NOMO-1 (cell line): ENCODE results near the gene FRY.

Experiments
- DNase-seq, 2 experiments: peaks; one replicate each; lab custom pipeline; 2025; ENCODE audit not compliant: unreplicated experiment in 2 of 2; lab: John Stamatoyannopoulos, UW

Gene FRY

GRCh38 chr13:32284927-32285632, 253.5 kb downstream of the FRY start:
- no peak for DNase-seq

- DNase-seq = no peak
Measured at GRCh38 chr13:32285633-32285965, 254.0 kb downstream of the FRY start.

- no peak for DNase-seq
Measured at GRCh38 chr13:32297206-32297605, 265.6 kb downstream of the FRY start.

GRCh38 chr13:32298695-32299094, 267.1 kb downstream of the FRY start:
- DNase-seq = no peak

- DNase-seq = no peak
Measured at GRCh38 chr13:32299893-32300292, 268.3 kb downstream of the FRY start.

- no peak for DNase-seq
Measured at GRCh38 chr13:32300406-32300805, 268.8 kb downstream of the FRY start.

GRCh38 chr13:32300920-32301319, 269.3 kb downstream of the FRY start:
- no peak for DNase-seq

GRCh38 chr13:32302461-32302860, 270.9 kb downstream of the FRY start:
- no peak for DNase-seq

GRCh38 chr13:32305646-32306045, 274.1 kb downstream of the FRY start:
- DNase-seq = no peak

- DNase-seq = peak; percentile 87 to 95
Measured at GRCh38 chr13:32309312-32310133, 277.9 kb downstream of the FRY start.

GRCh38 chr13:32310134-32310706, 278.6 kb downstream of the FRY start:
- peak; percentile 87 to 95 for DNase-seq

GRCh38 chr13:32311188-32311897, 279.8 kb downstream of the FRY start:
- no peak for DNase-seq

- DNase-seq = peak; percentile 94 to 99
Measured at GRCh38 chr13:32314271-32315237, 283.0 kb downstream of the FRY start.

- DNase-seq = peak; percentile 91 to 94
Measured at GRCh38 chr13:32315238-32316027, 283.9 kb downstream of the FRY start, which contains the start of the genes BRCA2 and ZAR1L. Gene BRCA2 (plus strand): TSS chr13:32315508. CDS start chr13:32316461, 953 bp downstream. Gene ZAR1L (minus strand): TSS chr13:32315363. CDS start chr13:32311925, 3,438 bp downstream.

GRCh38 chr13:32316028-32316339, 284.4 kb downstream of the FRY start:
- DNase-seq = no peak

- DNase-seq = peak; percentile 75 to 98
Measured at GRCh38 chr13:32316501-32316900, 284.9 kb downstream of the FRY start.

- DNase-seq = peak; percentile 37 to 89
Measured at GRCh38 chr13:32317716-32318465, 286.3 kb downstream of the FRY start.

GRCh38 chr13:32320528-32320927, 289.0 kb downstream of the FRY start:
- DNase-seq = no peak

- no peak for DNase-seq
Measured at GRCh38 chr13:32323912-32324311, 292.3 kb downstream of the FRY start.
